WI38 (cell line): Measurements from ENCODE around the gene LMX1A.

ENCODE experiments used
- H3K4me3 ChIP-seq: 2 replicates; pipeline ENCODE4 v1.5.1; 2011; ENCODE audit warnings: low read depth, mild to moderate bottlenecking, control low read depth, low read length
- TF ChIP-seq, protein P1 (sequence below): IDR thresholded peaks from 2 replicates; pipeline ENCODE4 v1.5.1; 2012; ENCODE audit warnings: low read depth, mild to moderate bottlenecking, control low read depth, low read length

LMX1A gene

DNA sequence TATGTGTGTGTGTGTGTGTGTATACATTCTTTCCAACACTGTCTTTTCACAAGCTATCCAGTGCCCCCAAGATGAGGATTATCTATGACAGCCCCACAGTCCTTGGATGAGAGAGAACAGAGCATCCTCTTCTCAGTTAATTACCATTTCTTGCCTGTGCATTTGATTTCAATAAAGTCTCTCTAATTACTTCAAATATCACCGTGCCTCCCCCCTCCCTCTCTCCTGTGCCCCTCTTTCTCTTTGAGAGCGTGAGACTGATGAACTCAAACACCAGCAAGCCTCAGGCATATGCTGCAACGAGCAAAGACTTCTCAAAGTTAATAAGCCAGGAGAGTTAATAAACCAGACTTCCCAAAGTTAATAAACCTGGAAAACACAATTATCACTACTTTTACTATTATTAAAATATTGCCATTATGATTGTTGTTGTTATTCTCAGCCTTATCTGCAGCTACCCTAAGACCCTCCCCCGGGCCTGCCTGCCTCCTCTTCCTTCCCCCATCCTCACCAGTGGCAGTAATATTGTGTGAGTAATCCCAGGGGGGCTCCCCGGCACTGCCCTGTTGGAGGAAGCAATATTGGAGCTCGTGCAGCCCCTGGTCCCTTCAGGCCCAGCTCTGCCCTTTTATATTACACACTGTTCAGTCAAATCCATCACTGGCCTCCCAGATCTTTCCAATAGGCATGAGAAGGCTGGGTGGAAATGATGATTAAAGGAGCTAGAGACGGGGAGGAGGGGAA, 30.9 kb downstream of the LMX1A start:
- no peak overlapping the region for H3K4me3 ChIP-seq
- TF ChIP-seq, protein P1, sequence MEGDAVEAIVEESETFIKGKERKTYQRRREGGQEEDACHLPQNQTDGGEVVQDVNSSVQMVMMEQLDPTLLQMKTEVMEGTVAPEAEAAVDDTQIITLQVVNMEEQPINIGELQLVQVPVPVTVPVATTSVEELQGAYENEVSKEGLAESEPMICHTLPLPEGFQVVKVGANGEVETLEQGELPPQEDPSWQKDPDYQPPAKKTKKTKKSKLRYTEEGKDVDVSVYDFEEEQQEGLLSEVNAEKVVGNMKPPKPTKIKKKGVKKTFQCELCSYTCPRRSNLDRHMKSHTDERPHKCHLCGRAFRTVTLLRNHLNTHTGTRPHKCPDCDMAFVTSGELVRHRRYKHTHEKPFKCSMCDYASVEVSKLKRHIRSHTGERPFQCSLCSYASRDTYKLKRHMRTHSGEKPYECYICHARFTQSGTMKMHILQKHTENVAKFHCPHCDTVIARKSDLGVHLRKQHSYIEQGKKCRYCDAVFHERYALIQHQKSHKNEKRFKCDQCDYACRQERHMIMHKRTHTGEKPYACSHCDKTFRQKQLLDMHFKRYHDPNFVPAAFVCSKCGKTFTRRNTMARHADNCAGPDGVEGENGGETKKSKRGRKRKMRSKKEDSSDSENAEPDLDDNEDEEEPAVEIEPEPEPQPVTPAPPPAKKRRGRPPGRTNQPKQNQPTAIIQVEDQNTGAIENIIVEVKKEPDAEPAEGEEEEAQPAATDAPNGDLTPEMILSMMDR = no peak

DNA sequence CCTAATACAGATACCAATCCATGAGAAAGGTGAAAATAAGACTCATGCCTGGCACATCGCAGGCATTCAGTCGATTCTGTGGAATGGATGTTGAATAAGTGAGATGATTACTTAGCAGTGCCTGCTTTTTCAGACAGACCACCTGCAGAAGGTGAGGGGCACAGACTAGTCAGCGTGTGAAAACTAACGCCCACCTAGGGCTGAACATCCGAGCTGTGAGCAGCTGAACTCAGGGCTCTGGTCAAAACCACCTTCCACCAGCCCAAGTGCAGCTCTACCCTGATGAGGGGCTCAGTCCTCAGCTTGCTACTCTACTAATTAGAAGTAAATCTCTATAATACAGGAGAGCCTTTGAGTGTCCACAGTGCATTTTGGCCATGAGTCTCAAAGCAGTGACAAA, 32.5 kb downstream of the LMX1A start:
- H3K4me3 ChIP-seq = no peak overlapping the region
- TF ChIP-seq, protein P1 = no peak

DNA sequence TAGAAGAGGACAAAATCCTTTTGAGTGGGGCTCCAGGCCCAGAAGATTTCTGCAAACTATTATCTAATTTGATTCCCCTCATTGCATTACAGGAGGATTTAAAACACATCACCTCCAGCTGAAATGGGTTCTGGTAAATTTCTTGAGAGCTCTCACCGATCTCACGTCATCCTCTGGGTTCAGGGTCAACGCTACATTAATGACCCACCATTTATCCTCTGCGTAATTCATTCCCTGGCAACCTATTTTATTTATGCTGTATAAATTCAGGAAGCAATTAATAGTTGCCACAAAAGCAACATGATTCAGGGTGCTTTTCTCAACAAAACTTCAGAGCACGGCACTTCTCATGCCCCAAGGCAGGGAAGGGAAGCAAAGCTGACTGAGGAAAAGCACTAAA, 38.9 kb downstream of the LMX1A start:
- TF ChIP-seq, protein P1 = no peak
- no peak overlapping the region for H3K4me3 ChIP-seq

DNA sequence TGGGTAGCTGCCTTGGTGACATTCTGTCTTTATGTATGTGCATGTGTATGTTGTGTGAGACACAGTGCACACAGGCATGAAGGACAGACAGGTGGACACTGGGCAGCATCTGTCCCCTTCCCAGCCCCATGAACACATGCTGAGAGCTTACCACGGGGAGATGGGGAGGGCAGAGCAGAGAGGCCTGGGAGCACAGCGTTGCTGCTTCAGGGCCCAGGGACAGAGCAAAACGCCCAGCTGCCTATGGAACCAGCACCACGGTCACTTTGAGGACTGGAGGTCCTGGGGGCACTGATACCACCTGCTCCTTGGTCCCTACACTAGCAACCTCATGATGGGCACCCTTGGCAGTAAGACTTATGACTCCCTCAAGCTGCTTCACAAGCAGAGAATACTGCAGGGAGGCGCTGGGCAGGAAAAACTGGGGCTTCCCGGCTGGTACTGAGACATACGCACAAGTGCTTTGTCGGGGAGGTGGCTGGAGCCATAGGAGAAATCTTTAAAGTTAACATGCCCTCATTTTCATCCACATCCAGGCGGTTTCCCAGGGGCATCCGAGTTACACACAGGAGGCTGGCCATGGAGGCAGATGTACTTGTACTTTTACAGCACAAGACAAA, 40.3 kb downstream of the LMX1A start:
- TF ChIP-seq, protein P1 = no peak
- no peak overlapping the region for H3K4me3 ChIP-seq

DNA sequence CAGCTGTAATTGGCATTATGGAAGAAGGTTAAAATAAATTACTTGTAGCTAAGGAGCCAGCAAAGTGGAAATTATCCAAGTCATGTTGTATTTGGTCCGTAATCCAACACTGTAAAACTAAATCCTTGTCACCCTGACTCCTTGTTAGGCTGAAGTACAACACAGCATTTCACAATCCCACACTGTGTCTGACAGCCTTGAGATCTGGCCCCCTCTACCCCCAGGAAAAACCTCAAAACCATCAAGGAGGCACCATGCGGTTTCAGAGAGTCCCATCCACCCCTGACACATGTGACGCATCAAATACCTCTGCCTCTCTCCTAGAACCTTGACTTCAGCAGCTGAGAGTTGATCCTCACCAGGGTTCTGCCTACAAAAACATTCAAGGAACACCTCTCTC, 41.0 kb downstream of the LMX1A start:
- no peak overlapping the region for H3K4me3 ChIP-seq
- TF ChIP-seq, protein P1 = no peak

DNA sequence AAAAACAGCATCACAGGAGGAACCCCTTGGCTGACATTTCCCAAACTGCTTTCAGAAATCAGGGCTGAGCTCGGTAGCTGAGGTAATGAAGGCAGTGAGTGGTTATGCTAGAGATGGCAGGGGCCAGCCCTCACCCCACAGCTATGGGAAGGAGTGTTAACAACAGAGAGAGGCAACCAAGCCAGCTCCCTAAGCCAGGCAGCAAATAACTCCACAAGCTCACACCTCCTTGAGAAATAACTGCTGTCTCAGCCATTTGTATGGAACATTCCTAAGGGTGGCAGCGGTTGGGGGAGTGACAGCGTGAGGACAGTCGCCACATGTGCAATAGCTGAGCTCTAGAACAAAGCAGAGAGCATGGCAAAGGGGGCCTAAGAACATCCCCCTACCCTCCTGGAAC, 42.6 kb downstream of the LMX1A start:
- TF ChIP-seq, protein P1 = no peak
- H3K4me3 ChIP-seq = no peak overlapping the region

DNA sequence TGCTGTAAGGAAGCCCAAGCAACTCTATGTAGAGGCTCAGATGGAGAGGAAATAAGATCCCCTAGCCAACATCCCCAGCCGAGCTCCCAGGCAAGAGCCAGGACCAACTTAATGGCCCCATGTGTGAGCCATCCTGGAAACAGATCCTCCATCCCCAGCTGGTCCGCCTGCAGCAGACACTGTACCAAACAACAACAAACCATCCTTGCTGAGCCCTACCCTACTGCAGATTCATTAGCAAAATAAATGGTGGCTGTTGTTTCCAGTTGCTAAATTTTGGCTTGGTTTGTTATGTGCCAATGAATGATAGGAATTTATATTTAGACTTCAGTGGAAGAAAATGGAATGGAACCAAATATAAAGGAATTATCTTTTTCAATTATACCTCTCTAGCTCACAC, 43.9 kb downstream of the LMX1A start:
- H3K4me3 ChIP-seq = no peak overlapping the region
- TF ChIP-seq, protein P1 = no peak
